Loucy (cell line): ENCODE results near the gene DMXL2.
"Not testable (repeated sequence)": the region's sequence is repeated elsewhere in the genome, so short reads cannot be mapped to it uniquely, and the experiment has no call there.

ENCODE experiments used
- H2AFZ ChIP-seq: fragments of 200-600 bp; sonication (generic); 2 replicates; pipeline ENCODE4 v1.6.0; 2016; ENCODE audit warnings: antibody characterized with exemption, mild to moderate bottlenecking, low read length, moderate library complexity
- H3F3A ChIP-seq: fragments of 200-600 bp; 2 replicates; pipeline ENCODE4 v1.6.0; 2016; ENCODE audit warnings: antibody characterized with exemption, low read depth, mild to moderate bottlenecking
- H3K27me3 ChIP-seq: fragments of 200-600 bp; sonication (generic); 2 replicates; pipeline ENCODE4 v1.6.1; 2014; ENCODE audit warnings: low read length, mild to moderate bottlenecking; ENCODE audit not compliant: insufficient read depth, poor library complexity, severe bottlenecking
- H3K36me3 ChIP-seq: fragments of 200-600 bp; sonication (generic); 2 replicates; pipeline ENCODE4 v1.6.1; 2016; ENCODE audit warnings: low read length; ENCODE audit not compliant: insufficient read depth
- H3K4me1 ChIP-seq: fragments of 200-600 bp; sonication (generic); 2 replicates; pipeline ENCODE4 v1.5.1; 2014; ENCODE audit warnings: low read length, mild to moderate bottlenecking; ENCODE audit not compliant: insufficient read depth, poor library complexity, severe bottlenecking
- H3K4me2 ChIP-seq: fragments of 200-600 bp; sonication (generic); 2 replicates; pipeline ENCODE4 v1.6.0; 2014; ENCODE audit warnings: antibody characterized with exemption, low read length, low read depth, mild to moderate bottlenecking; ENCODE audit not compliant: poor library complexity, severe bottlenecking
- H3K4me3 ChIP-seq: fragments of 200-600 bp; sonication (generic); 2 replicates; pipeline ENCODE4 v1.5.1; 2014; ENCODE audit warnings: low read length, mild to moderate bottlenecking, mixed read lengths; ENCODE audit not compliant: poor library complexity, severe bottlenecking
- H3K79me2 ChIP-seq: fragments of 200-600 bp; sonication (generic); 2 replicates; pipeline ENCODE4 v1.6.1; 2014; ENCODE audit warnings: low read length; ENCODE audit not compliant: insufficient read depth
- H3K9ac ChIP-seq: fragments of 200-600 bp; sonication (generic); 2 replicates; pipeline ENCODE4 v1.6.0; 2014; ENCODE audit warnings: mild to moderate bottlenecking, low read depth, low read length, moderate library complexity; ENCODE audit not compliant: poor library complexity, severe bottlenecking
- H3K9me2 ChIP-seq: fragments of 200-600 bp; sonication (generic); replicated peaks from 2 replicates; pipeline ENCODE4 v1.6.1; 2016; ENCODE audit warnings: low read depth, low read length, mixed read lengths
- H3K9me3 ChIP-seq: fragments of 200-600 bp; sonication (generic); 2 replicates; pipeline ENCODE4 v1.6.1; 2014; ENCODE audit warnings: mild to moderate bottlenecking, antibody characterized with exemption, low read length, low read depth; ENCODE audit not compliant: insufficient read depth
- H4K20me1 ChIP-seq: fragments of 200-600 bp; sonication (generic); 2 replicates; pipeline ENCODE4 v1.6.0; 2014; ENCODE audit warnings: antibody characterized with exemption, low read length, mild to moderate bottlenecking; ENCODE audit not compliant: insufficient read depth, poor library complexity, severe bottlenecking
- EZH2phosphoT487 ChIP-seq: fragments of 200-600 bp; IDR thresholded peaks from 2 replicates; pipeline ENCODE4 v1.6.1; 2018; ENCODE audit warnings: antibody characterized with exemption, mild to moderate bottlenecking, moderate library complexity, borderline replicate concordance
- TF ChIP-seq, protein P1 (sequence below): fragments of 200-600 bp; sonication (generic); conservative IDR thresholded peaks from 2 replicates; pipeline ENCODE4 v1.5.1; 2014; ENCODE audit warnings: mild to moderate bottlenecking, antibody characterized with exemption, low read length

The DMXL2 gene

GRCh38 chr15:51576286-51576850 is 46.2 kb downstream of the DMXL2 start:
- Histone ChIP-seq H3K4me3 (no peak overlapping the region), H3K79me2 (0 out of 2 replicates have a peak, but pooled peaks cover 3% of the 10 kb centered on the region), H3K9me2 (no peaks in the 10 kb centered on the region), H3K9ac (no peak overlapping the region), H3K9me3 (no peaks in the 10 kb centered on the region), H3K36me3 (0 out of 2 replicates have a peak, but pooled peaks cover 3% of the 10 kb centered on the region), H3K4me2 (no peak overlapping the region), H2AFZ (no peak overlapping the region), H3F3A (no peaks in the 10 kb centered on the region), H3K27me3 (no peaks in the 10 kb centered on the region), H4K20me1 (no peaks in the 10 kb centered on the region), H3K4me1 (peaks cover 39% of the 10 kb centered on the region)
- TF ChIP-seq, protein P1, sequence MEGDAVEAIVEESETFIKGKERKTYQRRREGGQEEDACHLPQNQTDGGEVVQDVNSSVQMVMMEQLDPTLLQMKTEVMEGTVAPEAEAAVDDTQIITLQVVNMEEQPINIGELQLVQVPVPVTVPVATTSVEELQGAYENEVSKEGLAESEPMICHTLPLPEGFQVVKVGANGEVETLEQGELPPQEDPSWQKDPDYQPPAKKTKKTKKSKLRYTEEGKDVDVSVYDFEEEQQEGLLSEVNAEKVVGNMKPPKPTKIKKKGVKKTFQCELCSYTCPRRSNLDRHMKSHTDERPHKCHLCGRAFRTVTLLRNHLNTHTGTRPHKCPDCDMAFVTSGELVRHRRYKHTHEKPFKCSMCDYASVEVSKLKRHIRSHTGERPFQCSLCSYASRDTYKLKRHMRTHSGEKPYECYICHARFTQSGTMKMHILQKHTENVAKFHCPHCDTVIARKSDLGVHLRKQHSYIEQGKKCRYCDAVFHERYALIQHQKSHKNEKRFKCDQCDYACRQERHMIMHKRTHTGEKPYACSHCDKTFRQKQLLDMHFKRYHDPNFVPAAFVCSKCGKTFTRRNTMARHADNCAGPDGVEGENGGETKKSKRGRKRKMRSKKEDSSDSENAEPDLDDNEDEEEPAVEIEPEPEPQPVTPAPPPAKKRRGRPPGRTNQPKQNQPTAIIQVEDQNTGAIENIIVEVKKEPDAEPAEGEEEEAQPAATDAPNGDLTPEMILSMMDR, result no peak
- no peak for TF ChIP-seq EZH2phosphoT487

DNA sequence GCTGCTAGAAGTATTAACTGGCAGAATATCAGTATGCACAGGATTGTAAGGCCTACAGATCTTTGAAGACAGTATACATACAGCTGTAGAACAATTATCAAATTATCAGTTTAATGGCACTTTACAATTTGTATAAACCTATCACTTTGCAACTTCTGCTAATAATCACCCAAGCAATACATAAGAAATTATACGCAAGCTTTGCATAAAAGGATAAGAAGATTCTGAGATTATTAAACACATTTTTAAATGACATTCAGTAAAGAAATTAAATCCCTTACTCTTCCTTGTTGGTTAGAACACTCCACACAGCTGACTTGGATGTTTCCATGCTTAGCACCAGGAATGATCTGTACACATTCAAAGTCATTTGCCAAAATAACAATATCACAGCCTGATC is 46.8 kb downstream of the DMXL2 start:
- H3K4me3 ChIP-seq, result no peak overlapping the region
- no peak overlapping the region for H2AFZ ChIP-seq
- no peak overlapping the region for H3K9ac ChIP-seq
- no peaks in the 10 kb centered on the region for H3F3A ChIP-seq
- H3K9me3 ChIP-seq, result no peaks in the 10 kb centered on the region
- no peaks in the 10 kb centered on the region for H3K9me2 ChIP-seq
- no peaks in the 10 kb centered on the region for H4K20me1 ChIP-seq
- H3K36me3 ChIP-seq, result 0 out of 2 replicates have a peak, but pooled peaks cover 3% of the 10 kb centered on the region
- H3K4me2 ChIP-seq, result no peak overlapping the region
- no peak for TF ChIP-seq EZH2phosphoT487
- TF ChIP-seq, protein P1, result no peak
- peaks cover 33% of the 10 kb centered on the region for H3K4me1 ChIP-seq
- no peaks in the 10 kb centered on the region for H3K27me3 ChIP-seq
- 0 out of 2 replicates have a peak, but pooled peaks cover 3% of the 10 kb centered on the region for H3K79me2 ChIP-seq

DNA sequence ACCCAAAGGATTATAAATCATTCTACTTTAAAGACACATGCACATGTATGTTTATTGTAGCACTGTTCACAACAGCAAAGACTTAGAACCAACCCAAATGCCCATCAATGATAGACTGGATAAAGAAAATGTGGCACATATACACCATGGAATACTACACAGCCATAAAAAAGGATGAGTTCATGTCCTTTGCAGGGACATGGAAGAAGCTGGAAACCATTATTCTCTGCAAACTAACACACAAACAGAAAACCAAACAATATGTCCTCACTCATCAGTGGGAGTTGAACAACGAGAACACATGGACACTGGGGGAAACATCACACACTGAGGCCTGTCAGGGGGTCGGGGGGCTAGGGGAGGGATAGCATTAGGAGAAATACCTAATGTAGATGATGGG is 49.2 kb downstream of the DMXL2 start:
- not testable (repeated sequence) for H3K9ac ChIP-seq, H3K27me3 ChIP-seq, H3K36me3 ChIP-seq, H3K79me2 ChIP-seq, H4K20me1 ChIP-seq, H3K4me3 ChIP-seq, H3K9me2 ChIP-seq, H3K9me3 ChIP-seq, H3K4me2 ChIP-seq, H3F3A ChIP-seq, H2AFZ ChIP-seq
- peaks cover 22% of the 10 kb centered on the region for H3K4me1 ChIP-seq

- not testable (repeated sequence) for H2AFZ ChIP-seq, H3K4me2 ChIP-seq, H3K9me2 ChIP-seq, H3K36me3 ChIP-seq, H3K4me3 ChIP-seq, H3K9me3 ChIP-seq, H4K20me1 ChIP-seq, H3K4me1 ChIP-seq, H3K27me3 ChIP-seq, H3K79me2 ChIP-seq, H3F3A ChIP-seq, H3K9ac ChIP-seq
Observed at GRCh38 chr15:51568939-51569784, 53.4 kb downstream of the DMXL2 start.
